NCI-H2227 treated with DMSO at 0.1 percent for 48 hours (cell line): ENCODE results near the gene SMDT1.
A peak's percentile ranks its signal among the peaks of the same experiment; 100 is the strongest.
"Not testable (repeated sequence)": the region's sequence is repeated elsewhere in the genome, so short reads cannot be mapped to it uniquely, and the experiment has no call there.

Experiments
- DNase-seq: peaks from one replicate; lab custom pipeline; 2025; lab: John Stamatoyannopoulos, UW

Gene SMDT1

GRCh38 chr22:42070517-42071422 lies 8.7 kb upstream of the SMDT1 start, which contains the start of gene NAGA:
NAGA (minus strand) TSS chr22:42070812; CDS start chr22:42070297, 515 bp downstream.
- DNase-seq = peak; percentile 86

DNA sequence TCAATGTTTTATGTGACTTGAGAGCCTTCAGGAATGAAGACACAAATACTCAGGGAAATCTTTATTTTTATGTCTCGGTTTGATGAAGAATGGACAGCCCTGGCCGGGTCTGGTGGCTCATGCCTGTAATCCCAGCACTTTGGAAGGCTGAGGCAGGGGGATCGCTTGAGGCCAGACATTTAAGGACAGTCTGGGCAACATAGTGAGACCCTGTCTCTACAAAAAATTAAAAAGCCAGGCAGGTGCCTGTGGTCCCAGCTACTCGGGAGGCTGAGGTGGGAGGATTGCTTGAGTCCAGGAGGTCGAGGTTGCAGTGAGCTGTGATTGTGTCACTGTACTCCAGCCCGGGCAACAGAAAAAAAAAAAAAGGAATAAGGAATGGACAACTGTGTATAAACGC lies 8.0 kb upstream of the SMDT1 start:
- not testable (repeated sequence) for DNase-seq

- DNase-seq = no peak
Observed at GRCh38 chr22:42072606-42073330, 6.7 kb upstream of the SMDT1 start.

GRCh38 chr22:42073621-42074041 lies 5.9 kb upstream of the SMDT1 start:
- DNase-seq = no peak

DNA sequence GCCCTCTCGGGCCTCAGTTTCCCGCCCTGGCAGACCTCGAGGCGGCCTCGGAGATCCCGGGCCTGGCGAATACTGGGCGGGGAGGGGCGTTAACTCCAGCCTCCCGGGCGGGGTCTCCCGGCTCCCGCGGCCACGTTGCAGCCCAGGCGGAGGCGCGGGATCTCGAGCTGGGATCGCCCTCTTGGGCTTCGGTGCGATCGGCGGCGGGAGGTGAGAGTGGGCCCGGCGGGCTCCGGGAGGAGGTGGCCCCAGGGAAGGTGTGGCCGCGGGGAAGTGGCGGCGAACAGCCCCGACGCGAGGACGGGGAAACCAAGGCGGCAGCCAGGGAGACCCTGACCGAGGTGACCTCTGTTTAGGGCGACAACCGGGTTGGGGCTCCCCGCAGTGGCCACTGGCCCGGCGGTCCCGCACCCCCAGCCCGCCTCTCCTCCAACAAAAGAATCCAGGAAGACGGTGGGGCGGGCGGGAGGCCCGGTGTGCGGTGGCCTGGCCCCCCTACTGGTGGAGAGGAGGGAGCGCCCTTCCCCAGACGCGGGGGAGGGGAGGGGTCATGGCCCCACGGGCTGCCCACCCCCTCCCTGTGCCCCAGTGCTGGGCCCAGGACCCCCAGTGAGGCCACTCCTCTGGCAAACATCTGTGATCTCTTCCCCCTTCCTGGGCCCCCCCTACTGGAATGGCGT lies 5.2 kb upstream of the SMDT1 start, which contains the start of gene PHETA2:
TSS of gene PHETA2 (plus strand) at position 117 of the 680 bp plus-strand sequence. CDS start 3,046 bp downstream, outside the sequence.
- no peak for DNase-seq

DNA sequence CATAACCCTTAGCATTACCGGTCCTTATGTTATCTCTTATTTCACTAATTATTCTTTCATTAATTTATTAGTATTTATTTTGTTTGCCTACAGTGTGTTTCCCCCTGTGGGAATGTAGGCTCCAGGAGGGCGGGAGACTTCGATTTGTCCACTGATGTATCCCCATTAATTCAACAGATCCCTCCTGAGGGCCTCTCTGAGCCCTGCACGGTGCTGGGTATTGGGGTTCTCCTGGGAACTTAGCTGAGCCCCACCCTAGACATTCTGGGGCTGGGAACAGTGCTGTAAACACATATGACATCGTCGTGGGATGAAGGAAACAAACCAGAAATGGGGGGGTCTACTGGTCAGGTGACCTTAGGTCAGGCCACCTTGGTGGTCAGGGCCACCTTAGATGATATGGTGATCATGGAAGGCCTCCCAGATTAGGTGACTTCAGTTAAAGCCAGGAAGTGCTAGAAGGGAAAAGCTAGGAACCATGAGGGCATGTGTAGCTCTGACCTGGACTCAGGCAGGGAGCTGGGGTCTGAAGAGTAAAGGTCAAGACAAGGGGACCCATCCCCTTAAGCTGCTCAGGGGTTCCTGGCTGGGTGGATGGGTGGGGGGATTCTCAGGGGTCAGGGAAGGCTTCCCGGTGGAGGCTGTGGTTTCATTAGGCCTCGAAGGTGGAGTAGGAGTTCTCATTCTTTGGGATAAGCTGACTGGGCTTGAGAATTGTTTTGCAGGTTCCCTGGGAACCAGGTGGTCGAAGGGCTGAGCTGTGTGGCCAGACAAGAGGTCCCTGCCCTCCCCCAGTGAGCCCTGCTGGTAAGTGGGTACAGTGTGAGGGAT lies 4.4 kb upstream of the SMDT1 start:
- DNase-seq = no peak

DNA sequence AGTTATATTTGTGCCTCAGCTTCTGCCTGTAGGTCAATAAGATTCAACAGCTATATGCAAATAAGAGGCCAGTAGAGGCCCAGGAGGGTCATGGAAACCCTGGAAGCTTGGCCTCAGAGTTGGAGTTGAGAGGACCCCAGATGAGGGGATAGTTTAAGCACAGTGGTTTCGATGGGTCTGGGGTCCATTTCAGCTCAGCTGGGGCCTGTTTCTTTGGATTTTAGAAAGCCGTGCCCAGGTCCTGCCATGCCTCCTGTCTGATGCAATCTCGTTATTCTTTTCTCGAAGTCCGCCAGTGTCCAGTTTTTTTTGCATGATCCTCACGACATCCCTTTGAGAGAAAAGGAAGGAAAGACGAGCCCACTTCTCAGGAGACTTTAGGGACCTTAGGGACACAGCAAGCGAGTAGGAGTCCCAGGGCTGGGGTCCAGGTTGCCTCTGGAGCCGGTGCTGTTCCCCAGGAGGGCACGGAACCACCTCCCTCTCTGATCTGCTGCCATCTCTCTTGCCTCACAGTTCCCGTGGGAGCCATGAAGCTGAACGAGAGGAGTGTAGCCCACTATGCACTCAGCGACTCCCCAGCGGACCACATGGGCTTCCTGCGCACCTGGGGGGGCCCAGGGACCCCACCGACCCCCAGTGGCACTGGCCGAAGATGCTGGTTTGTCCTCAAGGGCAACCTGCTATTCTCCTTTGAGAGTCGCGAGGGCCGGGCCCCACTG lies 2.6 kb upstream of the SMDT1 start:
- DNase-seq = no peak

GRCh38 chr22:42077486-42078125 lies 1.9 kb upstream of the SMDT1 start:
- DNase-seq = no peak

DNA sequence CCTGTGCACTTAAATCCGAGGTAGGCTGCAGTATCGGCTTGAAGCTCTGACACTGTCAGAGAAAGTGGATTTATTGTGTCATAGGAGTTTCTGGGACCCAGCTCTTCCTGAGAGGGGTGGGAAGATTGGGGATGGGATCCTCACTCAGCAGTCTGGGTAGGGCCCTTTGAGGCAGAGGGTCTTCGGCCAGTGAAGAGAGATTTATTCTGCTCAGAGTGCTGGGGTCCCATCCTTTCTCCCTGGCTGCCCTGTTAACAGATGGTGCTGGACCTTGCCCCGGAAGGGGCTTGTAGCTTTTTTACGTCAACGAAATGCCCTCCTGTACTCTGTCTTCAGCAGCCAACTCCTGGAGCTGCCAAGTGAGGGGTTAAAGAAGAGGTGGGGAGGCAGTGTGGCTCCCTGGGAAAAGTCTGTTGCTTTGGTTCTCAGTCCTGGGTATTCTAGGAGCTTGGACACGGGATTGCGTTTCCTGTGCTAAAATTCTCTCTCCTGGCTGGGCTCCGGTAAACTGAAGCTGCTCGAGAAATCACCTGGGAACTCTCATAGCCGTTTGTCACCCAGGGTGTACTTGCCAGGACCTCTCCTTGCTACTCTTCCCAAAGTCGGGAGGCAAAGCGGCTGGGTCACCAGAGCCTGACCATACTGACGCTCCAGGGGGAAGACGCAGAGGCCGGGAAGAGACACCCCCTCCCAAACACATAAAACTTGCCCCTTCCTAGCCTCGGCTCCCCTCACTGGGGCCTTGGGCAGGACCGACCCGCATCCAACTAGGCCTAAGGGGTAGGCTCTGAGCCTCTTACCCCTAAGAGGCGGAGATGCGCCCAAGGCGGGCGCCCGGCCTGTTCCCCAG lies 806 bp upstream of the SMDT1 start:
- DNase-seq = no peak

GRCh38 chr22:42080287-42080686 lies 787 bp downstream of the SMDT1 start:
- DNase-seq = peak; percentile 55

GRCh38 chr22:42083119-42083518 lies 3.6 kb downstream of the SMDT1 start:
- no peak for DNase-seq

GRCh38 chr22:42084874-42085273 lies 5.4 kb downstream of the SMDT1 start:
- DNase-seq = no peak

DNA sequence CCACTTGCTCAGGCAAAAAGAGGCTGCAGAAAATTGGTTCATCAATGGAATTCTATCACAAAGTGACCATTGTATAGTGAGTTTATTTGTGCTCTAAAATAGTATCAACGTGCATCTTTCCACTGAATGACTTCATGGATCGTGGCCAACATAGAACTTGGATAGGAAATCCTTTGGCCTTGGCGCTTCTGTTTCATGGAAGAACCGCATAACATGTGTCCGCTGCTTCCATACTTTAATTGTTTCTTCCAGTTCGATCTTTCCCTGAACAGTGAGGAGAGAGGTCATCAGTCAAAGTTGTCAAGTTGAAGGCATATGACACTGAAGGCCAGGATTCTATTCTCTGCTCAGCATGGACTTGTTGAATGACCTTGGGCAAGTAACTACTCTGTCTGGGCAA lies 6.6 kb downstream of the SMDT1 start:
- DNase-seq = no peak

- DNase-seq = peak; percentile 94
Observed at GRCh38 chr22:42090596-42091454, 11.3 kb downstream of the SMDT1 start, which contains the start of gene NDUFA6. NDUFA6 (minus strand) TSS chr22:42090772; CDS start chr22:42090744, 28 bp downstream.

GRCh38 chr22:42091455-42091782 lies 11.9 kb downstream of the SMDT1 start:
- DNase-seq = no peak

- no peak for DNase-seq
Observed at GRCh38 chr22:42101199-42101598, 21.7 kb downstream of the SMDT1 start.

GRCh38 chr22:42104332-42104860 lies 24.9 kb downstream of the SMDT1 start:
- DNase-seq = not testable (repeated sequence)

DNA sequence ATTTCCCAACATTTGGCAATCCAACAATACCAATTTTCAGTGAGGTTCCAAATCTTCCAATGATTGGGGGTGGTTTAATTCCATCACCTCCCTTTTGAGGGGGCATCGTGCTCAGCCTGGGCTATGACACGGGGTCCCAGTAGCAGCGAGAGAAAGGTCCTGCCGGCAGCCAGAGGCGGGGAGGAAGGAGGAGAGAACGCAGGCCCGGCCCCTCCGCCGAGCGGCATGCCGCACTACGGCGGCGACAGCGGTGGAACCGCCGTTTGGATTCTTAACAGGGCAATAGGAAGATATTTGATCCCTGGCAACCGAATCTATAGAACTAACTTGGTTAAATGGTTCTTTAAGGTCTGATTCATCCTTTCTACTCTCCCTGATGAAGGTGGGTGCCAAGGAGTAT lies 29.3 kb downstream of the SMDT1 start:
- DNase-seq = no peak
